HG03095 (cell line): ENCODE results near the gene C1QL1.
"Not testable (repeated sequence)": the region's sequence is repeated elsewhere in the genome, so short reads cannot be mapped to it uniquely, and the experiment has no call there.

Source experiments
- ATAC-seq: cut with Tn5 transposase; IDR thresholded peaks from one replicate; pipeline ENCODE4 v1.9.1; 2021; ENCODE audit warnings: moderate library complexity; ENCODE audit not compliant: unreplicated experiment

C1QL1 gene

GRCh38 chr17:44965481-44966234, 2.4 kb downstream of the C1QL1 start:
- ATAC-seq, result no peak

DNA sequence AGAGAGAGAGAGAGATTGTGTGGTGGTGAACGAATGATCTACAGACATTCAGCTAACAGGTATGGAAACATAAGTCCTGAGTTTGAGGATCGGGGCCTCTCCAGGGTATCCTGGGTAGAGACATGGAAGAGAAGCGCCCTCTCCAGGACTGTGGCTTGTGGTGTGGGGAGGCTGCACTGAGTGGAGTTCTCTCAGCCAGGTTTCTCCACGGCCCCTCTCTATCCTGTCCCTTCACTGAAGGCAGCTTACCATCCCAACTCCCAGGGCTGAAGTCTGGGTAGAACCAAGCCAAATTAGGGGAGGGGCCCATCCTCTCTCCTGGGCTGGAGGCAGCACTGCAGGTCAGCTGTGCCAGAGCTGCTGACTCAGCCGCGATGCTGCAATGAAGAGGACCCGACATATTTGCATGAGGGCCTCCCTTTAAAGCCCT, 6.2 kb downstream of the C1QL1 start:
- no peak for ATAC-seq

DNA sequence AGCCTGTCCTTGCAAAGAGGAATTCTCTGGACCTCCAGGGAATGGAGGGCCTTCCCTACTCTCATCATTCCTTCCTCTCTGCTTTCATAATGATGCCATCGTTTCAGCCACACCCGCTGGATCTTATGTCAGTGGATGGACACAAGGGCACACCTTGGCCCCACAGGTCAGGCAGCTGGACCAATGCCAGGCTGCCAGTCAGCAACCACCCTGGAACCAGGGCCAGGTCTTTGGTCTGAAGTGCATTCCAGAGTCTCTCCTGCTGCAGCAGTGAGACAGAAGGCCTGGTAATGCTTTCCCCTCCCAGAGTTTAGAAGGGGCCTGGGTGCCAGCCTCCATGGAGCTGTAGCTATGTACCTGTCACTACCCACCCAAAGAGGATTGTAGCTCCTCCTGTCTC, 7.4 kb downstream of the C1QL1 start:
- ATAC-seq, result no peak

GRCh38 chr17:44959821-44960531, 8.1 kb downstream of the C1QL1 start:
- ATAC-seq, result no peak

GRCh38 chr17:44956998-44957981, 10.8 kb downstream of the C1QL1 start:
- ATAC-seq, result no peak

- ATAC-seq, result no peak
Observed at GRCh38 chr17:44955674-44956425, 12.3 kb downstream of the C1QL1 start.

- no peak for ATAC-seq
Observed at GRCh38 chr17:44952946-44953475, 15.1 kb downstream of the C1QL1 start.

DNA sequence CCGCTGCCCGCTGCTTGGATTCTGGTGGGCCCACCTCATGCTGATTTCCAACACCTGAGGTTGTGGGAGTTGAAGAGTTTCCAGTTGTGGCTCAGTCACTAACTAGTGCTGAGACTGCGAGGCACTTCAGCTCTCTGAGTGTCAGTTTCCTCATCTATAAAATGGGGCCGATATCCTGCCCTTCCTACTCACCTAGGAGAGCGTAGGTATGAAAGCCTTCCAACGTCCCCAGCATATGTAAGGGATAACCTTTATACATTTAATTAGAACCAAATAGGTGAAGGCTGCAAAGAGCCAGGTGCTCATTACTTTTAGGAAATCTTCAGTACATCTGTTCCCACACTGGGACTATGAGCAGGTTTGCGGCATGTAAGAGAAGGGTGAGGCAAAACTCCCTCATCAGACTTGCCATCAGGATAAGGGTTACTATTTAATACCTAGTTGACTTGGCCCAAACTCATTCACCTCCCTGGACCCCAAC, 19.7 kb downstream of the C1QL1 start:
- ATAC-seq, result no peak

DNA sequence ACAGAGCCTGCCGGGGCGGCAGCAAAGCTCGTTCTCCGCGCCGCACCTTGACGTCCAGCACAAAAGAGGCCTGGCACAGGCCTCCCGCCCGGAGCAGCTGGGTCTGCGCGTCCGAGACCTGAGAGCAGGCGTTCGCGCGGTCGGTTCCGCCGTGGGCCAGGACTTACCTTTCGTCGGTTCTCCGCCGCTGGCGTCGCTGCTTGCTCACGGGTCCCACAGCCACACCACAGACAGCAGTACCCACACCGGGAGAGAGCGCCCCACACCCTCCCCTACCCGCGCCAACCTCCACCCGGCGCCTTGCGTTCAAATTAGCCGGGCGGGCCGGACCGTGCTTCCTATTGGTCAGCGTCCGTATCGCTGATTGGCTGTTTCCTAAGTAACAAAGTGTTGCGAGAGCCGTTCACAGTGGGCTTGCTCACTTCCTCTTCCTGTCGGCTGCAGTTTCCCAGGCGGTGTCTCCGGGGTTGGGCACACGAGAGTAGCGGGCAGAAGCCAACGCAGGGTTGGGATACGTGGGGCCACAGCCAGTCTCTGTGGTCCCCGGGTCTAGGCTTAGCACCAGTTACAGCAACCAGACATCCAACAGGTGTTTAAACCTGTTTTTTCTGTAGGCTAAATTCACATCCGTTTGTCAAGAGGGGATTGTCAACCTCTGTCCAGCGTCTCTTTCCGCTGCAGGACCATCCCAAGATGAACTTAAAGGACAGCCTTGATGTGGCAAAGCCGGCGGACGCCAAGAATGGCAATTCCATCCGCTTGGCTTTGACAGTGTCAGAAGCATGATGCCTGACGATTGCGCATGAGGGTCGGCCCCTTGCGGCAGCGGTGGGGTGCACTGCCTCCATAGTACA, 20.4 kb downstream of the C1QL1 start, which contains the start of gene KIF18B:
Gene KIF18B, minus strand, starts transcription at position 313 of the 854 bp plus-strand sequence. CDS start 11,429 bp downstream, outside the sequence.
- peak; percentile 85 for ATAC-seq

GRCh38 chr17:44945652-44946051, 22.5 kb downstream of the C1QL1 start:
- not testable (repeated sequence) for ATAC-seq

- no peak for ATAC-seq
Observed at GRCh38 chr17:44942456-44942855, 25.6 kb downstream of the C1QL1 start.

DNA sequence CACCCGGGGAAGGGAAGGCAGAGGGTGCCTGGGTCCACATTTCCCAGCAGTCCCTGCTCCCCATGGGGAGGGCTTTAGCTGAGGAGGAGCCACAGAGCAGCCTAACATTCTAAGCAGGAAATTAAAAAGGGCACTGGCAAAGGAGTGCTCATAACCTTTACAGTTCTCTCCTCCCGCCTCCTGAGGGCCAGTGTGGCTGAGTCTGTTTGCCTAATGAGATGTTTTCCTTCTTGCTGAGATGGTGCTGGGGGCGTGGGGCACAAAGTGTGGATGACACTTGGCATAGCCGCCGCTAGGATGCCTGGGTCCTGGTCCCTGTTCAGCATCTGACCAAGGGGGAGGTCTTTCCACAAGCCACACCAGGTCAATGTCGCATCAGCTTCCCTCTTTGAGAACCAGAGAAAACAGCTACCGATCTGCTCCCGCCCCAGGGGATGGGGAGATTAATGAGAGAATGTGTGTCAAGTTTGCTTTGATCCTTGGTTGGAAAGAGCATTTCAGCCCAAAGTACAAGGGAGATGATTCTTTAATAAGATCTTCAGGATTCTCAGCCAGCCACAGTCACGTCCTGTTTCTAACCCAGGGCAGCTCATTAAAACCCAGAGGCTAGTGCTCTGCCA, 26.3 kb downstream of the C1QL1 start:
- no peak for ATAC-seq

- no peak for ATAC-seq
Observed at GRCh38 chr17:44940768-44941167, 27.3 kb downstream of the C1QL1 start.

DNA sequence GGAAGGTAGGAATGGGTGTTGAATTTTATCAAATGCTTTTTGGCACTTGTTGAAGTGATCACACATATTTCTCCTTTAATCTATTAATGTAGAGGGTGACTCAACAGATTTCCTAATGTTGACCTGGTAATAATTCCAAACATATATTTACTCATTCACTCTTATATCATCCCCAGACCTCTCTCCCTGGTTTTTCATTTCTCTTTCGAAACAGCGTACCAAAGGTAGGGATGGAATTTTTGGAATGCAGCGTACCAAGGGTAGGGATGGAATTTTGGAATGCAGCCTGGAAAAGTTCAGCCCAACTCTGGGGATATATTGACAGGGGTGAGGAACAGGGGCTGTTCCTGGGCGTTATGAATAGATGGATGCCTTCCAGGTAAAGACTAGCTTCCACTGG, 27.8 kb downstream of the C1QL1 start:
- ATAC-seq, result no peak

DNA sequence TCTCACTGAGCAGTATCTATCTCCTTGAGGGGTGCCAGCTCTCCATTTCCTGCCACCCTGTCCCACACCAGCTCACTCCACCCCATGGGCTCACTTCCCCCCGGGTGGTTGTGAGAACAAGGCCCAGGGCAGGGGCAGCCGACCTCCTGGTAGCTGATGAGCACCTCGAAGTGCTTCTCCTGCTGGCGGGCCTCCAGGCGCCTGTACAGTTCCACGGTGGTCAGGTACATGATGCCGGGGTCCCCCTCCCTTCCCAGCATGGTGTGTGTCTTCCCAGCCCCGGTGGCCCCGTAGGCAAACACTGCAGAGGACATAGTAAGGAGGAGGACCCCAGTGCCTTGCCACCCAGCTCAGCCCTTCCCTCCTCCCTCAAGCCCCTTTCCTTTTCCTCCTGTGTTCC, 33.0 kb downstream of the C1QL1 start:
- ATAC-seq, result no peak

DNA sequence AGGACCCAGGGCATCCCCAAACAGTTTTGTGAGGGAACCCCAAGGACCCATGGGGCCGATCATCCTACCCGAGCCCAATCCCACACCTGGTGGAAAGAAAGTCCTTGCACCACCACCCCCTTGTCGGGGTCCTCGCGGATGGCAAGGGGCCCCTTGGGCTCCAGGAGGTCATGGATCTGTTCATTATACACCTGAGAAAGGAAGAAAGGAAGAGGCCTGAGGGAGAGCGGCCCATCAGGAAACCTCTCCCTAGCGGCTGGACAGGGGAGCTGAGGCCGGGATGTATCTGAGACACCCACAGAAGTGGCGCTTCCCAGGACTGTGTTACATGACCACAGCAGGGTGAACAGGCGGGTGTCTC, 33.4 kb downstream of the C1QL1 start:
- no peak for ATAC-seq

- no peak for ATAC-seq
Observed at GRCh38 chr17:44933824-44934744, 34.0 kb downstream of the C1QL1 start.

GRCh38 chr17:44932787-44933097, 35.4 kb downstream of the C1QL1 start:
- no peak for ATAC-seq
